ENCODE results near the gene LCAT.
A peak's percentile ranks its signal among the peaks of the same experiment; 100 is the strongest.

The LCAT gene

DNA sequence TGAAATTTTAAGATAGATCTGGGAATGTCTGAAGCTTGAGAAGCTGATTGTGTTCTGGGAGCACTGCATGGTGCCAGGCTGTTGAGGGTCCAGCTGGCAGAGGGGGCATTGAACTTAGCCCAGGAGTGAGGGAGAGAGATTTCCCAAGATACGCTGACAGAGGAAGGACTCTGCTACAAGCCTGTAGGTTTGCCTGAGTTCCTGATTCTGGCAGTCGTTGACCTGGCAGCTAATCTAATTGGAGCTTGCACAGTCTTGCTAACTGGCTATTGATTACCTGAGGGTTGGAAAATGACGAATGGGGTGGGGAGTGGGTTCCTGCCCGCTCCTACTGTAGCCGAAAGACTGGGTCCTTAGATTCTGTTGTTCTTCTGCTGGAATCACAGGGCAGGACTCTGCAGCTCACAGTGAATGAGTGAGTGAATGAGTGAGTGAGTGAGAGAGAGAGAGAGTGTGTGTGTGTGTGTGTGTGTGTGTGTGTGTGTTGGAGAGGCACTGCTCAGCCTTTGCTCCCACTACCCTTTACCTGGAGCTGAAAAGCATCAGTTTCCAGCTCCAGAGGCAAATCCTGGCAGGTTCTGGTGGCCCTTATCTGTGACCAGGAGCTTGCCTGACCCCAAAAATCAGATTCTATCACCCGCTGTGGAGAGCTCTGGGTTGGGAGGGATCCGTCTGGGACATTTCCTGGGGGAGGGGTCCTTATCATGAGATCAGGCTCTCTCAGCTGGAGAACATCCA, 29.0 kb downstream of the LCAT start:
- no peaks in the 10 kb centered on the region for H3K9me3 ChIP-seq (ENCODE audit: control insufficient read depth, low read length)
- peaks cover 5% of the 10 kb centered on the region for H3K36me3 ChIP-seq (ENCODE audit: control insufficient read depth, insufficient read depth, low read length)
- H3K27ac ChIP-seq (ENCODE audit: insufficient read depth, low read length, poor library complexity, severe bottlenecking): no peak overlapping the region
- no peaks in the 10 kb centered on the region for H3K4me1 ChIP-seq (ENCODE audit: control insufficient read depth, insufficient read depth, low read length, poor library complexity, severe bottlenecking)
- H3K27me3 ChIP-seq (replicated peaks; ENCODE audit: control insufficient read depth, insufficient read depth, low read length, poor library complexity, severe bottlenecking): no peaks in the 10 kb centered on the region
- no peak overlapping the region for H3K4me3 ChIP-seq (ENCODE audit: insufficient read depth, low read depth, low read length, poor library complexity, severe bottlenecking)
- no peak for DNase-seq

DNA sequence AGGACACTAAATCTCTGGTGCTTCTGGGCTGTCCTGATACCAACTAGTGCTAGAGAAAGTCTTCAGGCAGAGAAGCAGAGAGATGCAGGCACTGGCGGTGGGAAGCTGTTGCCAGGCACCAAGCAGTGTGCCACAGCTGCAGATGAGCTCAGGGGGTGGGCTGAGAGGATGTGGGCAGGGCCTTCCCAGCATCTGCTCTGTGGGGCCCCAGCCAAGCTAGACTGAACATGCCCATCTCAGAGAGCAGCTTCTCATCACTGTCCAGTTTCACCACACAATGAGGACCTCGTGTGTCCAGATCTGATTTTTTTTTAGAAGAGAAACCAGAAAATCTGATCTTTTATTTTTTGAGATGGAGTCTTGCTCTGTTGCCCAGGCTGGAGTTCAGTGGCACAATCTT, 33.8 kb downstream of the LCAT start:
- no peaks in the 10 kb centered on the region for H3K9me3 ChIP-seq (ENCODE audit: control insufficient read depth, low read length)
- H3K4me1 ChIP-seq (ENCODE audit: control insufficient read depth, insufficient read depth, low read length, poor library complexity, severe bottlenecking): no peaks in the 10 kb centered on the region
- DNase-seq: no peak
- H3K27me3 ChIP-seq (replicated peaks; ENCODE audit: control insufficient read depth, insufficient read depth, low read length, poor library complexity, severe bottlenecking): no peaks in the 10 kb centered on the region
- H3K27ac ChIP-seq (ENCODE audit: insufficient read depth, low read length, poor library complexity, severe bottlenecking): no peak overlapping the region
- no peak overlapping the region for H3K4me3 ChIP-seq (ENCODE audit: insufficient read depth, low read depth, low read length, poor library complexity, severe bottlenecking)
- peaks cover 13% of the 10 kb centered on the region for H3K36me3 ChIP-seq (ENCODE audit: control insufficient read depth, insufficient read depth, low read length)

DNA sequence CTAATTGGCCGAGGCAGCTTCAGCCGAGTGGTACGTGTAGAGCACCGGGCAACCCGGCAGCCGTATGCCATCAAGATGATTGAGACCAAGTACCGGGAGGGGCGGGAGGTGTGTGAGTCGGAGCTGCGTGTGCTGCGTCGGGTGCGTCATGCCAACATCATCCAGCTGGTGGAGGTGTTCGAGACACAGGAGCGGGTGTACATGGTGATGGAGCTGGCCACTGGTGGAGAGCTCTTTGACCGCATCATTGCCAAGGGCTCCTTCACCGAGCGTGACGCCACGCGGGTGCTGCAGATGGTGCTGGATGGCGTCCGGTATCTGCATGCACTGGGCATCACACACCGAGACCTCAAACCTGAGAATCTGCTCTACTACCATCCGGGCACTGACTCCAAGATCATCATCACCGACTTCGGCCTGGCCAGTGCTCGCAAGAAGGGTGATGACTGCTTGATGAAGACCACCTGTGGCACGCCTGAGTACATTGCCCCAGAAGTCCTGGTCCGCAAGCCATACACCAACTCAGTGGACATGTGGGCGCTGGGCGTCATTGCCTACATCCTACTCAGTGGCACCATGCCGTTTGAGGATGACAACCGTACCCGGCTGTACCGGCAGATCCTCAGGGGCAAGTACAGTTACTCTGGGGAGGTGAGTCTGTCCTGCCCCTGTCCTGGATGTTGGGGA, 34.7 kb downstream of the LCAT start:
- no peak for DNase-seq
- Histone ChIP-seq H3K4me3 (ENCODE audit: insufficient read depth, low read depth, low read length, poor library complexity, severe bottlenecking) (no peak overlapping the region), H3K27me3 (replicated peaks; ENCODE audit: control insufficient read depth, insufficient read depth, low read length, poor library complexity, severe bottlenecking) (no peaks in the 10 kb centered on the region), H3K9me3 (ENCODE audit: control insufficient read depth, low read length) (no peaks in the 10 kb centered on the region), H3K36me3 (ENCODE audit: control insufficient read depth, insufficient read depth, low read length) (peaks cover 13% of the 10 kb centered on the region), H3K4me1 (ENCODE audit: control insufficient read depth, insufficient read depth, low read length, poor library complexity, severe bottlenecking) (no peaks in the 10 kb centered on the region), H3K27ac (ENCODE audit: insufficient read depth, low read length, poor library complexity, severe bottlenecking) (no peak overlapping the region)

DNA sequence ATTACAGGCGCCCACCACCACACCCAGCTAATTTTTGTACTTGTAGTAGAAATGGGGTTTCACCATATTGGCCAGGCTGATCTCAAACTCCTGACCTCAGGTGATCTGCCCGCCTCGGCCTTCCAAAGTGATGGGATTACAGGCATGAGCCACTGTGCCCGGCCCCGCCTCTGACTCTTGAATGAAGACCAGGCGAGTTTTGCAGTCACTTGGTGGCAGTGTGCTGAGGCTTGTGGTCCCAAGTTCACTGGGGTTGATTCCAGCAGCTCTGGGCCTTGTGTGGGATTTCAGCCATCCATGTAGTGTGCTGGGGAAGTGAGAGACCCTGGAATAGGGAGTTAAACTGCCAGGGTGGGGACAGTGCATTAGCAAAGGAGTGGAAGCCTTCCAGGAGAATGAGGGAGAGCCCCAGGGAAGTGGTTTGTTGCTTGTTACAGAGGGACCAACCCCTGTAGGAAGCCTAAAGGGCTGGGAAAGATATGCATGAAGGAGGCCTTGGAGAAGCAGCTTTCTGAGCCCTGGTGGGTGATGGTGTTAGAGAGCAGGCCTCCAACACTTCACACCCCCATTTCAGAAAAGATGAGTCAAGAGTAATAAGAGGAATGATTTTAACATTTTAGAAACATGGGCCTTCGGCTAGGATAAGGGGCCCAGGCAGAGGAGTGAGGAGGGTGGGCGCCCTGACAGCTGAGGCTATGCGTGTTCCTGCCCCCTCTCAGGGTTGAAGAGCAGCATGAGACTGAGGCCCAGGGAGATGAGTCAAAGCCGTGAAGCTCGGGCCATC, 36.3 kb downstream of the LCAT start:
- no peaks in the 10 kb centered on the region for H3K4me1 ChIP-seq (ENCODE audit: control insufficient read depth, insufficient read depth, low read length, poor library complexity, severe bottlenecking)
- H3K9me3 ChIP-seq (ENCODE audit: control insufficient read depth, low read length): no peaks in the 10 kb centered on the region
- no peak overlapping the region for H3K4me3 ChIP-seq (ENCODE audit: insufficient read depth, low read depth, low read length, poor library complexity, severe bottlenecking)
- no peaks in the 10 kb centered on the region for H3K27me3 ChIP-seq (replicated peaks; ENCODE audit: control insufficient read depth, insufficient read depth, low read length, poor library complexity, severe bottlenecking)
- no peak overlapping the region for H3K27ac ChIP-seq (ENCODE audit: insufficient read depth, low read length, poor library complexity, severe bottlenecking)
- DNase-seq: no peak
- H3K36me3 ChIP-seq (ENCODE audit: control insufficient read depth, insufficient read depth, low read length): peaks cover 13% of the 10 kb centered on the region

DNA sequence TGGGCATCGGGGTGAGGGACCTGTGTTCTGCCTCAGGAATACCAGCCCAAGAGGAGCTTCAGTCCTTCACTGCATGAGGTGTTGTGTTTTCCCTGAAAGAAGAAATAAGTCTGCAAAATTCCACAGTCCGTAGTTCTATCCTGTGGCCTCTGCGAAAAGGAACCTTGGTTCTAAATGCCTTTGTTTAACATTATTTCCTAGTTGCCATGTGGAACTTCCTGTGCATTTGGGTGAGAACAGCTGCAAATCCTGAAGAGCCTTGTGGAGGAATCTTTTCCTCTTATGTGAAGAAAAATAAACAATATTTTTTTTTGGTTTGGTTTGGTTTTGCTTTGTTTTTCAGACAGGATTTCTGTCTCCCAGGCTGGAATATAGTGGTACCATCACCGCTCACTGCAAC, 41.1 kb downstream of the LCAT start:
- DNase-seq: no peak
- Histone ChIP-seq H3K27ac (ENCODE audit: insufficient read depth, low read length, poor library complexity, severe bottlenecking) (no peak overlapping the region), H3K4me3 (ENCODE audit: insufficient read depth, low read depth, low read length, poor library complexity, severe bottlenecking) (no peak overlapping the region)

DNA sequence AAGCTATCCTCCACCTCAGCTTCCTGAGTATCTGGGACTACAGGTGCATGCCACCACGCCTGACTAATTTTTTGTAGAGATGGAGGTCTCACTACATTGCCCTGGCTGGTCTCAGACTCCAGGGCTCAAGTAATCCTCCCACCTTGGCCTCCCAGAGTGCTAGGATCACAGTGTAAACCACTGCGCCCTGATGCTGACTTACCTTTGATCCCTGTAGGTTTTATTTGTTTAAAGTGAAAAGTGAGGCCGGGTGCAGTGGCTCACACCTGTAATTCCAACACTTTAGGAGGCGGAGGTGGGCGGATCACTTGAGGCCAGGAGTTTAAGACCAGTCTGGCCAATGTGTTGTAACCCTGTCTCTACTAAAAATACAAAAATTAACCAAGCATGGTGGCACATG, 42.2 kb downstream of the LCAT start:
- H3K4me3 ChIP-seq (ENCODE audit: insufficient read depth, low read depth, low read length, poor library complexity, severe bottlenecking): no peak overlapping the region
- H3K36me3 ChIP-seq (ENCODE audit: control insufficient read depth, insufficient read depth, low read length): no peaks in the 10 kb centered on the region
- H3K27me3 ChIP-seq (replicated peaks; ENCODE audit: control insufficient read depth, insufficient read depth, low read length, poor library complexity, severe bottlenecking): no peaks in the 10 kb centered on the region
- H3K27ac ChIP-seq (ENCODE audit: insufficient read depth, low read length, poor library complexity, severe bottlenecking): no peak overlapping the region
- no peaks in the 10 kb centered on the region for H3K9me3 ChIP-seq (ENCODE audit: control insufficient read depth, low read length)
- DNase-seq: no peak
- no peaks in the 10 kb centered on the region for H3K4me1 ChIP-seq (ENCODE audit: control insufficient read depth, insufficient read depth, low read length, poor library complexity, severe bottlenecking)

More for the DNA sequence above, 41.1 kb downstream of the LCAT start:
- Histone ChIP-seq H3K9me3 (ENCODE audit: control insufficient read depth, low read length) (no peaks in the 10 kb centered on the region), H3K4me1 (ENCODE audit: control insufficient read depth, insufficient read depth, low read length, poor library complexity, severe bottlenecking) (no peaks in the 10 kb centered on the region), H3K36me3 (ENCODE audit: control insufficient read depth, insufficient read depth, low read length) (no peaks in the 10 kb centered on the region), H3K27me3 (replicated peaks; ENCODE audit: control insufficient read depth, insufficient read depth, low read length, poor library complexity, severe bottlenecking) (no peaks in the 10 kb centered on the region)

DNA sequence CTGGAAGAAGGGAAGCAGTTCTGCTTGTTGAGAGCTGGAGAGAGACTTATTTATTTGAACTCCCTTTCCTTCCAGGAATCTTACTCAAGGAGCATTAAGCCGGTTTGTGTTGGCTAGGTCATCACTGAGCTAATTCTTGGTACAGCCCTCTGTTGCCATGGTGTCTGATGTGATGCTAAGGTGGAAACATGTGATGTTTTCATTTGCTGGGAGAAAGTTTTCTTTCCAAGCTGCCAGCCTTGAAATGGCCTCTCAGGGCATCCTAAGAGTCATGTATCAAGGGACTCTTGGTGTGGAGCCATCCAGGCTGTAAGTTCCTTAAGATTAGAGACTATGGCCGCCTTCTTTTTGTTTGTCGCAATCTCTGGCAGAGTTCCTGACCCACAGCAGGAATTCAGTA, 46.7 kb downstream of the LCAT start:
- Histone ChIP-seq H3K27ac (ENCODE audit: insufficient read depth, low read length, poor library complexity, severe bottlenecking) (no peak overlapping the region), H3K36me3 (ENCODE audit: control insufficient read depth, insufficient read depth, low read length) (no peaks in the 10 kb centered on the region), H3K9me3 (ENCODE audit: control insufficient read depth, low read length) (no peaks in the 10 kb centered on the region), H3K4me3 (ENCODE audit: insufficient read depth, low read depth, low read length, poor library complexity, severe bottlenecking) (no peak overlapping the region), H3K27me3 (replicated peaks; ENCODE audit: control insufficient read depth, insufficient read depth, low read length, poor library complexity, severe bottlenecking) (no peaks in the 10 kb centered on the region), H3K4me1 (ENCODE audit: control insufficient read depth, insufficient read depth, low read length, poor library complexity, severe bottlenecking) (peaks cover 17% of the 10 kb centered on the region)
- DNase-seq: no peak

DNA sequence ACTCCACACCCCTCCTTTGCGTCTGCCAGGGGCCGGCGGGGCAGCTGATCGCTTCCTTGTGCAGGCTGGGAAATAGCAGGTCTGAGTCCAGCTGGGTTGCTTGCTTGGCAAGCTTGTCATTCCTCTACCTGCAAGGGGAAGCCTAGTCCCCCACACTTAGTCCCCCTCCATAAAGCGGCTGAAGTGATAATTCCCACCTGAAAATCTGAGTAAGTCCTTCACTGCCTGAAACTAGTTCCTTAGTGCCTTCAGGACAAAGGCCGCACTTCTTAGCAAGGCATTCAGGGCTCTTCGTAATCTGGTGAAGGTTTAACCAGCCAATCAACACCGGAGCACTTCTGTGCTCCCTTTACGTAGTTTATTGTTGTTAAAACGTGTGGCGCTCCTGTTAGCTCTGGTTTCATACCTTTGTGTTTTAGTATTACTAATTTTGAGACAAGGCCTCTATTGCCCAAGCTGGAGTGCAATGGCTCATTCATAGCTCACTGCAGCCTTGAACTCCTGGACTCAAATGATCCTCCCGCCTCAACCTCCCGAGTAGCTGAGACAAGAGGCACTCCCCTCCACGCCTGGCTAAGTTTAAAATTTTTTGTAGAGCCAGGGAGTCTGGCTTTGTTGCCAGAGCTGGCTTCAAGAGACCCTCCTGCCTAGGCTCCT, 50.0 kb downstream of the LCAT start:
- Histone ChIP-seq H3K27me3 (replicated peaks; ENCODE audit: control insufficient read depth, insufficient read depth, low read length, poor library complexity, severe bottlenecking) (no peaks in the 10 kb centered on the region), H3K4me3 (ENCODE audit: insufficient read depth, low read depth, low read length, poor library complexity, severe bottlenecking) (peak overlapping the region; percentile 92), H3K4me1 (ENCODE audit: control insufficient read depth, insufficient read depth, low read length, poor library complexity, severe bottlenecking) (peaks cover 17% of the 10 kb centered on the region), H3K27ac (ENCODE audit: insufficient read depth, low read length, poor library complexity, severe bottlenecking) (peak overlapping the region; percentile 85), H3K9me3 (ENCODE audit: control insufficient read depth, low read length) (no peaks in the 10 kb centered on the region), H3K36me3 (ENCODE audit: control insufficient read depth, insufficient read depth, low read length) (no peaks in the 10 kb centered on the region)
- no peak for DNase-seq

DNA sequence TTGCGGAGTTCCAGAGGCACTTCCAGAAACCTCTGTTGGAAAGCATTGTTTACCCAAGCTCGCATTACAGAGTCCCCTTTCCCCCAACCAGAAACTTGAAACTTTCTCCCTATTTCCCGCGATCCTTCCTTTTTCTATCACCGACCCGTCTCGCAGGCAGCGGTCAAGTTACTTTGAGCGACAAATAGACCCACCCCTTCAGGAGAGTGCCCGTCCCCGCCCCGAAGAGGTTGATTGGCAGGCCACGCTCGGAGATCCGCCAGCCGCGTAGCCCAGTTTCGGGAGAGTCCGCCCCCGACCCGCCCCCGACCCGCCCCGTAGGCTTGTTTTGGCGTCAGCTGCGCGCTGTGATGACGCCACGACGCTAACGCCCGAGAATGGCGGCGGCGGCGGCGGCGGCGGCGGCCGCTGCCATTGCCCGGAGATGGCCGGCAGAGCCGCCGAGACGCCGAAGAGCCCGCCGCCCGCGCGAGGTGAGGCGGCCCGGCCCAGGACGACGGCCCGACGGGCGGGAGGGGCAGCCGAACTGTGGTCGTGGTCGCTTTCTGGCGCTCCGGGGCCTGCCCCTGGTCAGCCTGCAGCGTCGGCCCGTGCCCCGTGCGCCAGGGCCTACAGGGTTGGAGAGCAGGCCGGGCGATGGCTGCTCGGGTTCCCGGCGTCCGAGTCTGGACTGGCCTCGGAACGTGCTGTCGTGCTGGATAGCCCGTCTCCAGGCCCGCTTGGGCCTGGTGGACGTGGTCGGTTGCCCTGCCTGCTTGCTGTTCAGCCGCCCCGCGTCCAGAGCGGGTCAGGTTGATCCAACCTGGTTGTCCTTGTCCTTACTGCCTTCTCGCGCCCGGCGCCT, 50.8 kb downstream of the LCAT start, which contains the start of gene PSKH1:
TSS of gene PSKH1 (plus strand) at position 356 of the 844 bp plus-strand sequence. CDS start 15,496 bp downstream, outside the sequence.
- H3K27ac ChIP-seq (ENCODE audit: insufficient read depth, low read length, poor library complexity, severe bottlenecking): peak within 1 kb of the TSS; percentile 85
- peak; percentile 89 to 93 (median 90) for DNase-seq
- H3K9me3 ChIP-seq (ENCODE audit: control insufficient read depth, low read length): no peaks in the 10 kb centered on the region
- H3K27me3 ChIP-seq (replicated peaks; ENCODE audit: control insufficient read depth, insufficient read depth, low read length, poor library complexity, severe bottlenecking): no peaks in the 10 kb centered on the region
- H3K4me3 ChIP-seq (ENCODE audit: insufficient read depth, low read depth, low read length, poor library complexity, severe bottlenecking): peak within 1 kb of the TSS; percentile 92
- H3K36me3 ChIP-seq (ENCODE audit: control insufficient read depth, insufficient read depth, low read length): no peaks in the 10 kb centered on the region
- peaks cover 17% of the 10 kb centered on the region for H3K4me1 ChIP-seq (ENCODE audit: control insufficient read depth, insufficient read depth, low read length, poor library complexity, severe bottlenecking)
